Panc1 (cell line): ENCODE data around the gene GRIA4. TPM values are rescaled to one million over a fixed set of nuclear protein-coding genes. Genes with fewer than 3 reads are reported as not detected.

Experiments used
- ATAC-seq: fragments of 200-7000 bp; cut with Tn5 transposase; 2 replicates; pipeline ENCODE4 v1.9.1; 2020; ENCODE audit warnings: mild to moderate bottlenecking, moderate library complexity
- BruUV-seq: library from RNA; stranded (reverse); fragments of 400-500 nt; replicated peaks from 2 replicates; lab custom pipeline; 2021; lab: Mats Ljungman, UMichigan
- CTCF ChIA-PET: fragments of 300-600 bp; sonication (Branson Sonifier 250); formaldehyde crosslinking; loops from one replicate; lab custom pipeline; 2022; ENCODE audit warnings: antibody characterized with exemption; lab: Charles Lee
- POLR2A ChIA-PET: fragments of 300-600 bp; sonication (Branson Sonifier 250); formaldehyde crosslinking; loops from one replicate; lab custom pipeline; 2022; ENCODE audit warnings: antibody characterized with exemption; lab: Charles Lee
- DNase-seq: peaks from one replicate; pipeline ENCODE4 v3.0.0-alpha.2; 2010; ENCODE audit warnings: low read depth, low spot score
- H3K27ac ChIP-seq: 2 replicates; pipeline ENCODE4 v1.5.1; 2011; ENCODE audit warnings: mild to moderate bottlenecking, low read length, inconsistent platforms
- H3K27me3 ChIP-seq: fragments of 200-500 bp; sonication (Bioruptor generic); 2 replicates; pipeline ENCODE4 v1.6.0; 2014; ENCODE audit warnings: low read length, inconsistent platforms; ENCODE audit not compliant: control insufficient read depth, insufficient read depth
- H3K36me3 ChIP-seq: fragments of 200-500 bp; sonication (Bioruptor generic); 2 replicates; pipeline ENCODE4 v1.5.1; 2014; ENCODE audit warnings: inconsistent platforms, mild to moderate bottlenecking, low read length, moderate library complexity; ENCODE audit not compliant: control insufficient read depth, insufficient read depth
- H3K4me1 ChIP-seq: 2 replicates; pipeline ENCODE4 v1.5.1; 2011; ENCODE audit warnings: inconsistent platforms, mild to moderate bottlenecking, low read length, moderate library complexity; ENCODE audit not compliant: control insufficient read depth, insufficient read depth
- H3K4me3 ChIP-seq, 2 experiments: 2 replicates each; pipeline ENCODE4 v1.5.1; 2011 to 2012; ENCODE audit warnings: low read depth in 2 of 2, low read length in 2 of 2, mild to moderate bottlenecking in 2 of 2, inconsistent platforms in 1 of 2, moderate library complexity in 1 of 2
- H3K9me3 ChIP-seq: fragments of 200-500 bp; sonication (Bioruptor generic); 2 replicates; pipeline ENCODE4 v1.5.1; 2014; ENCODE audit warnings: low read depth, mild to moderate bottlenecking, inconsistent platforms, low read length, moderate library complexity; ENCODE audit not compliant: control insufficient read depth, insufficient read depth
- POLR2AphosphoS5 ChIP-seq: IDR thresholded peaks from 2 replicates; pipeline ENCODE4 v1.6.1; 2012; ENCODE audit warnings: mild to moderate bottlenecking, low read depth, low read length, moderate library complexity
- SIN3A ChIP-seq: IDR thresholded peaks from 2 replicates; pipeline ENCODE4 v1.6.1; 2012; ENCODE audit warnings: low read depth, mild to moderate bottlenecking, low read length, moderate library complexity, borderline replicate concordance; ENCODE audit not compliant: insufficient read depth
- TCF7L2 ChIP-seq: IDR thresholded peaks from 2 replicates; pipeline ENCODE4 v1.6.1; 2011; ENCODE audit warnings: mild to moderate bottlenecking, low read depth, low read length, inconsistent platforms
- in situ Hi-C: cut with HindIII; loops from 2 replicates; pipeline ENCODE4 v1.10.0; 2016; ENCODE audit warnings: low sequenced_read_pairs, low pct_unique_long_range_greater_than_20kb
- intact Hi-C: fragments of 100-400 bp; cut with micrococcal nuclease; formaldehyde crosslinking; loops from one replicate; pipeline ENCODE4 v1.10.0; 2022; ENCODE audit not compliant: unreplicated experiment
- total RNA-seq: library from RNA; stranded (reverse); gene quantifications from one replicate; pipeline ENCODE4 v1.2.1, GENCODE V29; 2021; ENCODE audit not compliant: unreplicated experiment
- TF ChIP-seq, protein P1 (sequence below), 2 experiments: IDR thresholded peaks; 2 replicates each; pipeline ENCODE4 v1.6.1; 2011 to 2012; ENCODE audit warnings: low read depth in 2 of 2, control low read depth in 1 of 2, low read length in 1 of 2, mild to moderate bottlenecking in 1 of 2, moderate library complexity in 1 of 2; ENCODE audit not compliant: insufficient read depth in 1 of 2
- TF ChIP-seq, protein P2 (sequence below): fragments of 450-650 bp; IDR thresholded peaks from 2 replicates; pipeline ENCODE4 v1.5.1; 2017; ENCODE audit warnings: mild to moderate bottlenecking

Gene GRIA4
- total RNA-seq, 1 experiment from 2014 or later, result not detected

DNA sequence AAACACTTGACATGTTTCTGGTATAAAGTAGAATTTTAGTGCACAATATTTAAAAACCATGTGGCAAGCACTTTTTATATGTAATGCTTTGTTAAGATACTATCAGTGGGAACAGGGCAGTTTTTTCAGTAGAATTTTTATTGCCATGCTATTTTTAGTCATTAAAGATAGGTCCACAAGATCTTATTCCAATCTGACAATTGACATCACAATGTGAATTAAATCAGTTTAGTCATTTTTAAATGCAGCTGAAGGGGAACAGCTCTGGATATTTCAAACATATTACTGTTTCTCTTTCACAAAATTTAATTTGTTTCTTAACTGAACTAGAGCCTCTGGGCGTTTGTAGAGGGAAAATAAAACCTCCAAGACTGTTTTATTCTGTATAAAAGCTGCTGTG lies 218.0 kb downstream of the GRIA4 start:
- Histone ChIP-seq H3K27me3 (peaks cover 2% of the 10 kb centered on the region; the same call in 1 of the 2 replicates), H3K4me3 (no peak overlapping the region), H3K9me3 (no peaks in the 10 kb centered on the region), H3K27ac (no peak overlapping the region), H3K36me3 (no peaks in the 10 kb centered on the region), H3K4me1 (no peaks in the 10 kb centered on the region)
- ChIA-PET POLR2A (no interaction called here), CTCF (no interaction called here)
- no peak for DNase-seq
- intact Hi-C loops, result no loop called here
- in situ Hi-C loops, result no loop called here
- TF ChIP-seq, protein P1, sequence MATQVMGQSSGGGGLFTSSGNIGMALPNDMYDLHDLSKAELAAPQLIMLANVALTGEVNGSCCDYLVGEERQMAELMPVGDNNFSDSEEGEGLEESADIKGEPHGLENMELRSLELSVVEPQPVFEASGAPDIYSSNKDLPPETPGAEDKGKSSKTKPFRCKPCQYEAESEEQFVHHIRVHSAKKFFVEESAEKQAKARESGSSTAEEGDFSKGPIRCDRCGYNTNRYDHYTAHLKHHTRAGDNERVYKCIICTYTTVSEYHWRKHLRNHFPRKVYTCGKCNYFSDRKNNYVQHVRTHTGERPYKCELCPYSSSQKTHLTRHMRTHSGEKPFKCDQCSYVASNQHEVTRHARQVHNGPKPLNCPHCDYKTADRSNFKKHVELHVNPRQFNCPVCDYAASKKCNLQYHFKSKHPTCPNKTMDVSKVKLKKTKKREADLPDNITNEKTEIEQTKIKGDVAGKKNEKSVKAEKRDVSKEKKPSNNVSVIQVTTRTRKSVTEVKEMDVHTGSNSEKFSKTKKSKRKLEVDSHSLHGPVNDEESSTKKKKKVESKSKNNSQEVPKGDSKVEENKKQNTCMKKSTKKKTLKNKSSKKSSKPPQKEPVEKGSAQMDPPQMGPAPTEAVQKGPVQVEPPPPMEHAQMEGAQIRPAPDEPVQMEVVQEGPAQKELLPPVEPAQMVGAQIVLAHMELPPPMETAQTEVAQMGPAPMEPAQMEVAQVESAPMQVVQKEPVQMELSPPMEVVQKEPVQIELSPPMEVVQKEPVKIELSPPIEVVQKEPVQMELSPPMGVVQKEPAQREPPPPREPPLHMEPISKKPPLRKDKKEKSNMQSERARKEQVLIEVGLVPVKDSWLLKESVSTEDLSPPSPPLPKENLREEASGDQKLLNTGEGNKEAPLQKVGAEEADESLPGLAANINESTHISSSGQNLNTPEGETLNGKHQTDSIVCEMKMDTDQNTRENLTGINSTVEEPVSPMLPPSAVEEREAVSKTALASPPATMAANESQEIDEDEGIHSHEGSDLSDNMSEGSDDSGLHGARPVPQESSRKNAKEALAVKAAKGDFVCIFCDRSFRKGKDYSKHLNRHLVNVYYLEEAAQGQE (IDR thresholded peaks at IDR 0.05; ENCODE audit: insufficient read depth in 1 of 2, low read depth in 2 of 2, low read length in 1 of 2), result no peak
- no TSS peak for BruUV-seq
- no peak for ATAC-seq

DNA sequence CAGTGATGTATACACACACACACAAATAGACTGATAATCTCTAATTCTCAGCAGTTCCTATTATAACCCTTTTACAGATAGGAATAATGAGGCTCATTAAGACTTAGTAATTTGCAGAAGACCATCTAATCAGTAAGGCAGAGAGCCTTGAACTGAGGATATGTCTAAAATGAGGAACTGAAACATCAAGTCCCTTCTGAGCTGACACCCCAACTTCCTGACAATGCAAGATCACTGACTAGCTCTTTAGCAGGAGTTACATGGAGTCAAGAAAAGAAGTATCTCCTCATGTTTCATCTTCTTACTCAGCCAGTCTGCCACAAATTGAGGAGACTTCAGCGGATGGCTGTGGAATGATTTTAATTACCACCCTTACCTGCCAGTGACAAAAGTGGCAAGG lies 219.2 kb downstream of the GRIA4 start:
- ChIA-PET POLR2A (no interaction called here), CTCF (no interaction called here)
- intact Hi-C loops (no loop called here), in situ Hi-C loops (no loop called here)
- ATAC-seq, result no peak
- TF ChIP-seq SIN3A (no peak), POLR2AphosphoS5 (no peak), TCF7L2 (no peak)
- TF ChIP-seq, protein P2, sequence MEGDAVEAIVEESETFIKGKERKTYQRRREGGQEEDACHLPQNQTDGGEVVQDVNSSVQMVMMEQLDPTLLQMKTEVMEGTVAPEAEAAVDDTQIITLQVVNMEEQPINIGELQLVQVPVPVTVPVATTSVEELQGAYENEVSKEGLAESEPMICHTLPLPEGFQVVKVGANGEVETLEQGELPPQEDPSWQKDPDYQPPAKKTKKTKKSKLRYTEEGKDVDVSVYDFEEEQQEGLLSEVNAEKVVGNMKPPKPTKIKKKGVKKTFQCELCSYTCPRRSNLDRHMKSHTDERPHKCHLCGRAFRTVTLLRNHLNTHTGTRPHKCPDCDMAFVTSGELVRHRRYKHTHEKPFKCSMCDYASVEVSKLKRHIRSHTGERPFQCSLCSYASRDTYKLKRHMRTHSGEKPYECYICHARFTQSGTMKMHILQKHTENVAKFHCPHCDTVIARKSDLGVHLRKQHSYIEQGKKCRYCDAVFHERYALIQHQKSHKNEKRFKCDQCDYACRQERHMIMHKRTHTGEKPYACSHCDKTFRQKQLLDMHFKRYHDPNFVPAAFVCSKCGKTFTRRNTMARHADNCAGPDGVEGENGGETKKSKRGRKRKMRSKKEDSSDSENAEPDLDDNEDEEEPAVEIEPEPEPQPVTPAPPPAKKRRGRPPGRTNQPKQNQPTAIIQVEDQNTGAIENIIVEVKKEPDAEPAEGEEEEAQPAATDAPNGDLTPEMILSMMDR, result no peak
- TF ChIP-seq, protein P1 (IDR thresholded peaks at IDR 0.05; ENCODE audit: insufficient read depth in 1 of 2, low read depth in 2 of 2, low read length in 1 of 2), result no peak
- no TSS peak for BruUV-seq
- no peak for DNase-seq
- H3K4me1 ChIP-seq, result no peaks in the 10 kb centered on the region
- peaks cover 6% of the 10 kb centered on the region; the same call in 1 of the 2 replicates for H3K27me3 ChIP-seq
- H3K27ac ChIP-seq, result no peak overlapping the region
- H3K4me3 ChIP-seq, result no peak overlapping the region
- H3K9me3 ChIP-seq, result no peaks in the 10 kb centered on the region
- no peaks in the 10 kb centered on the region for H3K36me3 ChIP-seq
